SK-N-SH (cell line): ENCODE measurements around the gene FERD3L. TPM values are rescaled to one million over a fixed set of nuclear protein-coding genes. Genes with fewer than 3 reads are reported as not detected.
A peak's percentile ranks its signal among the peaks of the same experiment; 100 is the strongest.

Experiments used
- CTCF ChIA-PET: fragments of 300-600, 350-600 bp; formaldehyde crosslinking; extraction: SDS; loops from one replicate; lab custom pipeline; 2021; lab: Yijun Ruan, JAX
- POLR2A ChIA-PET: fragments of 350-600 bp; sonication (Branson Sonifier 250); formaldehyde crosslinking; extraction: SDS; loops from one replicate; lab custom pipeline; 2020; ENCODE audit warnings: antibody characterized with exemption, inconsistent platforms; lab: Yijun Ruan, JAX
- DNase-seq: peaks from one replicate; pipeline ENCODE4 v3.0.0; 2012
- H2AFZ ChIP-seq: fragments of 200-600 bp; sonication (generic); 2 replicates; pipeline ENCODE4 v1.8.1; 2016; ENCODE audit warnings: antibody characterized with exemption, mild to moderate bottlenecking, low read depth
- H3F3A ChIP-seq: fragments of 200-600 bp; sonication (generic); replicated peaks from 2 replicates; pipeline ENCODE3; 2016; ENCODE audit warnings: antibody characterized with exemption, mild to moderate bottlenecking; ENCODE audit not compliant: insufficient read depth
- H3K27ac ChIP-seq, 2 experiments: fragments of 200-500 bp in 1 of 2; fragments of 200-600 bp in 1 of 2; sonication (Bioruptor generic) in 1 of 2; sonication (generic), shearing (Covaris generic) in 1 of 2; 2 replicates each; pipeline versions ENCODE4 v1.5.1 to v1.6.1; 2014 to 2016; ENCODE audit warnings: low read depth in 2 of 2, inconsistent platforms in 1 of 2, low read length in 1 of 2, mild to moderate bottlenecking in 1 of 2, mixed read lengths in 1 of 2
- H3K27me3 ChIP-seq: fragments of 200-600 bp; sonication (generic), shearing (Covaris generic); 2 replicates; pipeline ENCODE4 v1.6.1; 2016; ENCODE audit warnings: mixed run types; ENCODE audit not compliant: insufficient read depth
- H3K36me3 ChIP-seq, 2 experiments: fragments of 200-500 bp in 1 of 2; fragments of 200-600 bp in 1 of 2; sonication (Bioruptor generic) in 1 of 2; sonication (generic) in 1 of 2; replicated peaks in 1 of 2; 2 replicates each; pipeline versions ENCODE3 to v1.5.1; 2014 to 2016; ENCODE audit warnings: low read length in 1 of 2, mild to moderate bottlenecking in 1 of 2; ENCODE audit not compliant: insufficient read depth in 2 of 2, control insufficient read depth in 1 of 2
- H3K4me1 ChIP-seq, 2 experiments: fragments of 200-500 bp in 1 of 2; fragments of 200-600 bp in 1 of 2; sonication (Bioruptor generic) in 1 of 2; sonication (generic), shearing (Covaris generic) in 1 of 2; 2 replicates each; pipeline versions ENCODE4 v1.5.1 to v1.6.1; 2014 to 2016; ENCODE audit warnings: low read depth in 1 of 2, low read length in 1 of 2, mixed run types in 1 of 2; ENCODE audit not compliant: insufficient read depth in 2 of 2, control insufficient read depth in 1 of 2
- H3K4me2 ChIP-seq: fragments of 200-600 bp; sonication (generic), shearing (Covaris generic); 2 replicates; pipeline ENCODE4 v1.6.1; 2017; ENCODE audit warnings: mixed run types
- H3K4me3 ChIP-seq, 2 experiments: fragments of 200-500 bp in 1 of 2; fragments of 200-600 bp in 1 of 2; sonication (Bioruptor generic) in 1 of 2; sonication (generic), shearing (Covaris generic) in 1 of 2; 2 replicates each; pipeline versions ENCODE4 v1.5.1 to v1.8.1; 2014 to 2016; ENCODE audit warnings: low read depth in 2 of 2, inconsistent platforms in 1 of 2, low read length in 1 of 2, mild to moderate bottlenecking in 1 of 2, mixed read lengths in 1 of 2, moderate library complexity in 1 of 2
- H3K79me2 ChIP-seq: fragments of 200-600 bp; sonication (generic); 2 replicates; pipeline ENCODE4 v1.8.1; 2017; ENCODE audit warnings: mild to moderate bottlenecking; ENCODE audit not compliant: insufficient read depth
- H3K9ac ChIP-seq: fragments of 200-600 bp; sonication (generic); 2 replicates; pipeline ENCODE4 v1.6.1; 2017; ENCODE audit warnings: mixed run types
- H3K9me2 ChIP-seq: fragments of 200-600 bp; sonication (generic); 2 replicates; pipeline ENCODE4 v1.6.1; 2017; ENCODE audit warnings: mixed run types
- H3K9me3 ChIP-seq: fragments of 200-600 bp; sonication (generic); 2 replicates; pipeline ENCODE4 v1.6.1; 2017; ENCODE audit warnings: mixed run types, mild to moderate bottlenecking, moderate library complexity
- H4K20me1 ChIP-seq: fragments of 200-600 bp; sonication (generic); 2 replicates; pipeline ENCODE4 v1.6.1; 2017; ENCODE audit warnings: mild to moderate bottlenecking, mixed run types; ENCODE audit not compliant: insufficient read depth
- CHD2 ChIP-seq: fragments of 150-350 bp; IDR thresholded peaks from 2 replicates; pipeline ENCODE4 v1.6.1; 2018; ENCODE audit warnings: low read length; ENCODE audit not compliant: partially characterized antibody
- EP300 ChIP-seq, 2 experiments: IDR thresholded peaks; 2 replicates each; pipeline versions ENCODE4 v1.4.0 to v1.6.1; 2012; ENCODE audit warnings: borderline replicate concordance in 1 of 2, low read depth in 1 of 2, low read length in 1 of 2
- FOXJ3 ChIP-seq: sonication (generic); formaldehyde crosslinking; IDR thresholded peaks from 2 replicates; pipeline ENCODE4 v1.5.1; 2020; ENCODE audit warnings: mild to moderate bottlenecking, missing genetic modification reagents
- GABPA ChIP-seq: IDR thresholded peaks from 2 replicates; pipeline ENCODE4 v1.4.0; 2012; ENCODE audit warnings: low read depth, mild to moderate bottlenecking
- MEF2A ChIP-seq: IDR thresholded peaks from 2 replicates; pipeline ENCODE4 v1.4.0; 2012; ENCODE audit warnings: low read depth, borderline replicate concordance
- MXI1 ChIP-seq: IDR thresholded peaks from 2 replicates; pipeline ENCODE4 v1.6.1; 2012; ENCODE audit warnings: mild to moderate bottlenecking, low read depth, low read length, improper control_type of control experiment
- RXRA ChIP-seq: IDR thresholded peaks from 2 replicates; pipeline ENCODE4 v1.4.0; 2012; ENCODE audit warnings: low read depth, mild to moderate bottlenecking, borderline replicate concordance
- SIN3A ChIP-seq: IDR thresholded peaks from 2 replicates; pipeline ENCODE4 v1.6.1; 2012; ENCODE audit warnings: low read depth, mild to moderate bottlenecking, low read length, moderate library complexity, borderline replicate concordance
- SMC3 ChIP-seq: IDR thresholded peaks from 2 replicates; pipeline ENCODE4 v1.6.1; 2012; ENCODE audit warnings: low read depth, low read length, improper control_type of control experiment
- TAF1 ChIP-seq: IDR thresholded peaks from 2 replicates; pipeline ENCODE4 v1.6.1; 2012; ENCODE audit warnings: low read depth, mild to moderate bottlenecking, low read length, moderate library complexity, borderline replicate concordance
- TEAD4 ChIP-seq: IDR thresholded peaks from 2 replicates; pipeline ENCODE4 v1.4.0; 2012; ENCODE audit warnings: mild to moderate bottlenecking, borderline replicate concordance; ENCODE audit not compliant: insufficient read depth
- YY1 ChIP-seq: IDR thresholded peaks from 2 replicates; pipeline ENCODE4 v1.4.0; 2012; ENCODE audit warnings: low read depth, mild to moderate bottlenecking
- WGBS: methylation state at CpG from one replicate; pipeline ENCODE4 v1.1.6; 2017; ENCODE audit warnings: low lambda C conversion rate; 5-methylcytosine and 5-hydroxymethylcytosine counted together
- polyA plus RNA-seq, 3 experiments: library from polyadenylated mRNA; depleted of rRNA; stranded (reverse); fragments of >200 nt; gene quantifications; 2 replicates each; pipeline ENCODE4 v1.2.3, GENCODE V29; 2012
- TF ChIP-seq, protein P1 (sequence below): IDR thresholded peaks from 2 replicates; pipeline ENCODE4 v1.4.0; 2012; ENCODE audit warnings: low read depth, borderline replicate concordance
- TF ChIP-seq, protein P2 (sequence below): fragments of 150-350 bp; IDR thresholded peaks from 2 replicates; pipeline ENCODE4 v1.6.1; 2017; ENCODE audit warnings: antibody characterized with exemption, low read length, low read depth, borderline replicate concordance
- TF ChIP-seq, protein P3 (sequence below): IDR thresholded peaks from 2 replicates; pipeline ENCODE4; 2012
- TF ChIP-seq, protein P4 (sequence below): IDR thresholded peaks from 2 replicates; pipeline ENCODE4 v1.6.1; 2012; ENCODE audit warnings: mild to moderate bottlenecking, low read depth, low read length, moderate library complexity

FERD3L gene
- polyA plus RNA-seq, 1 of the 3 experiments (the other 2 are of a cell fraction), result not detected

DNA sequence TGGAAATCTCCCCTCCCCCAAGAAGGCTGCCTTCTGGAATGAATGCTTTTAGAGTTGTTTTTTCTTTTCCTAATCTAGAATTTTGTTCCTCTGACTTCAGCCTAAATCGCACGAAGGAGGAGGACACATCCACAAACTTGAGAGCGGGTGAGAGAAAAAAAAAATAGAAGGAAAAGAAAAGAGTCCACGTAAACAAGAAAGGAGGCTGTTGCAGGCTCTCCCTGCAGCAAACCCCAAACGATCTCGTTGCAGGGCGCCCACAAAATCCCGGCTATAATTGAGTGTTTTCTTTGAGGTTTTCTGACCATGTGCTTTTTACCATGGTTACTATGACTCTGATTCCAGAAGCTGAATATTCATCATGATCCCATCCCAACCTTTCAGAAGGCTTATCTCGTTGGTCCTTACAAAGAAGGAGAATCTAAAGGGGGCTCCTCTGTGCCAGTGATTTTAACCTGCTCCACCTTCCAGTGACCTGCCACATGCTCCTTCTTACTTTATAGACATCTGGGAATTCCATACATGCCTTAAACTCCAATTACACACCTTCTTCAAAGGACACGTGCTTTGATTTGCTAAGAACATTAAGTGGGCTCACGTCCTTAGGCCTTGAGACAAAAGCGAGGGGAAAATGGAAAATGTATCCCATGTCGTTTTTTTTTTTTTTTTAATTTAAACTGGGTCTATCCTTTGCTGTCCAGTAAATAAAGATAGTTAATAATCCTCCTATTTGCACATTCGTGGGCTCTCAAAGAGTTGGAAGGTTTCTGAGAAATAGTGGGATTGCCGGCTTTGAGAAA lies 33.5 kb downstream of the FERD3L start:
- H3K4me3 ChIP-seq, result peak overlapping the region; percentile 92 to 100
- peaks cover 54% of the 10 kb centered on the region for H3F3A ChIP-seq
- DNase-seq, result no peak
- peak overlapping the region; percentile 95 for H3K9ac ChIP-seq
- H3K36me3 ChIP-seq, result peaks cover 50 to 72% of the 10 kb centered on the region in 2 experiments
- peak overlapping the region; percentile 88 for H3K4me2 ChIP-seq
- H3K4me1 ChIP-seq, result peaks cover 17 to 42% of the 10 kb centered on the region in 2 experiments; a peak in 2 of 4 replicates
- WGBS, result 7% methylated on average over 15 of the region's 15 CpGs
- no peak overlapping the region for H2AFZ ChIP-seq
- ChIA-PET CTCF (interaction anchor here (0.8 to 7.5 kb wide), 2 partner anchors 7 to 313 kb away, joined by 3 to 92 read pairs; partner anchors contain the start of gene TWIST1), POLR2A (interaction anchor here (1.0 to 7.2 kb wide), 4 partner anchors 6 to 414 kb away, joined by 3 to 151 read pairs (median 17); partner anchors contain the start of gene TWIST1)
- no peaks in the 10 kb centered on the region for H3K9me2 ChIP-seq
- H3K27me3 ChIP-seq, result no peaks in the 10 kb centered on the region
- TF ChIP-seq, protein P1, sequence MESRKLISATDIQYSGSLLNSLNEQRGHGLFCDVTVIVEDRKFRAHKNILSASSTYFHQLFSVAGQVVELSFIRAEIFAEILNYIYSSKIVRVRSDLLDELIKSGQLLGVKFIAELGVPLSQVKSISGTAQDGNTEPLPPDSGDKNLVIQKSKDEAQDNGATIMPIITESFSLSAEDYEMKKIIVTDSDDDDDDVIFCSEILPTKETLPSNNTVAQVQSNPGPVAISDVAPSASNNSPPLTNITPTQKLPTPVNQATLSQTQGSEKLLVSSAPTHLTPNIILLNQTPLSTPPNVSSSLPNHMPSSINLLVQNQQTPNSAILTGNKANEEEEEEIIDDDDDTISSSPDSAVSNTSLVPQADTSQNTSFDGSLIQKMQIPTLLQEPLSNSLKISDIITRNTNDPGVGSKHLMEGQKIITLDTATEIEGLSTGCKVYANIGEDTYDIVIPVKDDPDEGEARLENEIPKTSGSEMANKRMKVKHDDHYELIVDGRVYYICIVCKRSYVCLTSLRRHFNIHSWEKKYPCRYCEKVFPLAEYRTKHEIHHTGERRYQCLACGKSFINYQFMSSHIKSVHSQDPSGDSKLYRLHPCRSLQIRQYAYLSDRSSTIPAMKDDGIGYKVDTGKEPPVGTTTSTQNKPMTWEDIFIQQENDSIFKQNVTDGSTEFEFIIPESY, result no peak
- TF ChIP-seq YY1 (no peak), TAF1 (0 out of 2 replicates have a peak, but pooled peaks have one; percentile 24), MXI1 (peak; percentile 66), RXRA (no peak), FOXJ3 (CRISPR knock-in tag) (no peak), GABPA (no peak), SMC3 (no peak), CHD2 (no peak), EP300 (IDR thresholded peaks at IDR 0.05; ENCODE audit: borderline replicate concordance in 1 of 2, low read depth in 1 of 2, low read length in 1 of 2) (no peak), TEAD4 (no peak), SIN3A (0 out of 2 replicates have a peak, but pooled peaks have one; percentile 7), MEF2A (no peak)
- TF ChIP-seq, protein P2, sequence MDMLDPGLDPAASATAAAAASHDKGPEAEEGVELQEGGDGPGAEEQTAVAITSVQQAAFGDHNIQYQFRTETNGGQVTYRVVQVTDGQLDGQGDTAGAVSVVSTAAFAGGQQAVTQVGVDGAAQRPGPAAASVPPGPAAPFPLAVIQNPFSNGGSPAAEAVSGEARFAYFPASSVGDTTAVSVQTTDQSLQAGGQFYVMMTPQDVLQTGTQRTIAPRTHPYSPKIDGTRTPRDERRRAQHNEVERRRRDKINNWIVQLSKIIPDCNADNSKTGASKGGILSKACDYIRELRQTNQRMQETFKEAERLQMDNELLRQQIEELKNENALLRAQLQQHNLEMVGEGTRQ, result no peak
- TF ChIP-seq, protein P3, sequence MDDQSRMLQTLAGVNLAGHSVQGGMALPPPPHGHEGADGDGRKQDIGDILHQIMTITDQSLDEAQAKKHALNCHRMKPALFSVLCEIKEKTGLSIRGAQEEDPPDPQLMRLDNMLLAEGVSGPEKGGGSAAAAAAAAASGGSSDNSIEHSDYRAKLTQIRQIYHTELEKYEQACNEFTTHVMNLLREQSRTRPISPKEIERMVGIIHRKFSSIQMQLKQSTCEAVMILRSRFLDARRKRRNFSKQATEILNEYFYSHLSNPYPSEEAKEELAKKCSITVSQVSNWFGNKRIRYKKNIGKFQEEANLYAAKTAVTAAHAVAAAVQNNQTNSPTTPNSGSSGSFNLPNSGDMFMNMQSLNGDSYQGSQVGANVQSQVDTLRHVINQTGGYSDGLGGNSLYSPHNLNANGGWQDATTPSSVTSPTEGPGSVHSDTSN, result no peak; the same call in 1 of the 2 replicates
- TF ChIP-seq, protein P4, sequence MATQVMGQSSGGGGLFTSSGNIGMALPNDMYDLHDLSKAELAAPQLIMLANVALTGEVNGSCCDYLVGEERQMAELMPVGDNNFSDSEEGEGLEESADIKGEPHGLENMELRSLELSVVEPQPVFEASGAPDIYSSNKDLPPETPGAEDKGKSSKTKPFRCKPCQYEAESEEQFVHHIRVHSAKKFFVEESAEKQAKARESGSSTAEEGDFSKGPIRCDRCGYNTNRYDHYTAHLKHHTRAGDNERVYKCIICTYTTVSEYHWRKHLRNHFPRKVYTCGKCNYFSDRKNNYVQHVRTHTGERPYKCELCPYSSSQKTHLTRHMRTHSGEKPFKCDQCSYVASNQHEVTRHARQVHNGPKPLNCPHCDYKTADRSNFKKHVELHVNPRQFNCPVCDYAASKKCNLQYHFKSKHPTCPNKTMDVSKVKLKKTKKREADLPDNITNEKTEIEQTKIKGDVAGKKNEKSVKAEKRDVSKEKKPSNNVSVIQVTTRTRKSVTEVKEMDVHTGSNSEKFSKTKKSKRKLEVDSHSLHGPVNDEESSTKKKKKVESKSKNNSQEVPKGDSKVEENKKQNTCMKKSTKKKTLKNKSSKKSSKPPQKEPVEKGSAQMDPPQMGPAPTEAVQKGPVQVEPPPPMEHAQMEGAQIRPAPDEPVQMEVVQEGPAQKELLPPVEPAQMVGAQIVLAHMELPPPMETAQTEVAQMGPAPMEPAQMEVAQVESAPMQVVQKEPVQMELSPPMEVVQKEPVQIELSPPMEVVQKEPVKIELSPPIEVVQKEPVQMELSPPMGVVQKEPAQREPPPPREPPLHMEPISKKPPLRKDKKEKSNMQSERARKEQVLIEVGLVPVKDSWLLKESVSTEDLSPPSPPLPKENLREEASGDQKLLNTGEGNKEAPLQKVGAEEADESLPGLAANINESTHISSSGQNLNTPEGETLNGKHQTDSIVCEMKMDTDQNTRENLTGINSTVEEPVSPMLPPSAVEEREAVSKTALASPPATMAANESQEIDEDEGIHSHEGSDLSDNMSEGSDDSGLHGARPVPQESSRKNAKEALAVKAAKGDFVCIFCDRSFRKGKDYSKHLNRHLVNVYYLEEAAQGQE, result peak; percentile 8; the same call in 1 of the 2 replicates
- peak overlapping the region; percentile 96 to 100 for H3K27ac ChIP-seq
- H3K79me2 ChIP-seq, result peaks cover 100% of the 10 kb centered on the region
- peaks cover 29% of the 10 kb centered on the region for H4K20me1 ChIP-seq
- H3K9me3 ChIP-seq, result no peaks in the 10 kb centered on the region
